Left ventricle myocardium inferior (tissue), 1 donor: Measurements from ENCODE around the gene CEACAM1. TPM values are rescaled to one million over a fixed set of nuclear protein-coding genes. Genes with fewer than 3 reads are reported as not detected.
A peak's percentile ranks its signal among the peaks of the same experiment; 100 is the strongest.
"Not testable (repeated sequence)": the region's sequence is repeated elsewhere in the genome, so short reads cannot be mapped to it uniquely, and the experiment has no call there.

Experiments
- DNase-seq: peaks from one replicate; pipeline ENCODE4 v3.0.0-alpha.2; 2020
- H3K27ac ChIP-seq: fragments of 200-600 bp; replicated peaks from 2 replicates; pipeline ENCODE4 v1.8.0; 2021
- H3K27me3 ChIP-seq: fragments of 200-600 bp; 2 replicates; pipeline ENCODE4 v1.8.0; 2021; ENCODE audit warnings: low read depth
- H3K36me3 ChIP-seq: fragments of 200-600 bp; 2 replicates; pipeline ENCODE4 v1.8.0; 2021
- H3K4me1 ChIP-seq: fragments of 200-600 bp; 2 replicates; pipeline ENCODE4 v1.8.0; 2021
- H3K4me3 ChIP-seq: fragments of 200-600 bp; 2 replicates; pipeline ENCODE4 v1.8.0; 2021; ENCODE audit warnings: mild to moderate bottlenecking, moderate library complexity
- H3K9me3 ChIP-seq: fragments of 200-600 bp; replicated peaks from 2 replicates; pipeline ENCODE4 v1.8.0; 2021
- intact Hi-C: fragments of 100-400 bp; cut with micrococcal nuclease; formaldehyde crosslinking; loops from one replicate; pipeline ENCODE4 v1.11.0; 2022
- total RNA-seq: library from RNA; stranded (reverse); fragmentation: NEBNext Ultra II Directional; extraction: Animal tissue kit (Norgen Biotek cat#: 25700); gene quantifications from one replicate; pipeline ENCODE4 v1.2.1, GENCODE V29; 2021
- TF ChIP-seq, protein P1 (sequence below): fragments of 200-600 bp; IDR thresholded peaks from 2 replicates; pipeline ENCODE4 v1.8.0; 2021; ENCODE audit warnings: antibody characterized with exemption, mild to moderate bottlenecking, borderline replicate concordance
- donor health status: DM: no; HTN: yes; CAD: no; lungs with severe emphysema.

CEACAM1 gene
- total RNA-seq, 1 donor from 2014 or later: 3.4 TPM

DNA sequence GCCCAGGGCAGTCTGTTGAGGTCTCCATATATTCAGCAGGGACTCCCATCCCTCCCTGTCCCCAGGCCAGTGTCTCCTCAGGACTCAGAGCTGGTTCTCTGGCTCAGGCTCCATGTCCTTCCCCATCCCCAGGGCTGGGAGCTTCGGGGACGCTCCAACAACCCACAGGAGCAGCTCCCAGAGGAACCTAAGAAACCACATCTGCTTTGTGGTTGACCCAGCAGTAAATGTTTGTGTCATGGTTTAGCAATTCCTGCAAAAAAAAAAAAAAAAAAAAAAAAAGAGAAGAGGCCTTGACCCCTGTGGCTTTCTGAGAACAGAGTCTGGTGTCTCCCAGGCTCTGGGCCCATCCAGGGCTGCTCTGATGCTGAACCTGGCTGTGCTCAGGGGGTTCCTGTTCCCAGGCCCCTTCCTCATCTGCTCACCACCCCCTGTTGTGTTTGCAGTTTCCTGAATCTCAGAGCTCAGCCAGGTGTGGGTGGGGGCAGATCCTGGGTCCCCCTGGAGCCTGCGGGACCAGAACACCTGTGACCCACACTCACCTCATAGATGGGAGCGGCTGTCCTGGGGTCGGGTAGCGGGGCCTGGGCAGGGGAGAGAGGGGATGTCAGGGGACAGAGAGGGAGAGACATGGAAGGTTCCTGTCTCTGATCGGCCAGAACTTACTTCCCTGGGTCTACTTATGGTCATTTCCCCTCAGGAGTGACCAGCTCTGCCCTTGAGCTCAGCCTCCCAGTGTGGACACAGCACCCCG, 25.2 kb upstream of the CEACAM1 start:
- peak; percentile 30 for DNase-seq
- TF ChIP-seq, protein P1, sequence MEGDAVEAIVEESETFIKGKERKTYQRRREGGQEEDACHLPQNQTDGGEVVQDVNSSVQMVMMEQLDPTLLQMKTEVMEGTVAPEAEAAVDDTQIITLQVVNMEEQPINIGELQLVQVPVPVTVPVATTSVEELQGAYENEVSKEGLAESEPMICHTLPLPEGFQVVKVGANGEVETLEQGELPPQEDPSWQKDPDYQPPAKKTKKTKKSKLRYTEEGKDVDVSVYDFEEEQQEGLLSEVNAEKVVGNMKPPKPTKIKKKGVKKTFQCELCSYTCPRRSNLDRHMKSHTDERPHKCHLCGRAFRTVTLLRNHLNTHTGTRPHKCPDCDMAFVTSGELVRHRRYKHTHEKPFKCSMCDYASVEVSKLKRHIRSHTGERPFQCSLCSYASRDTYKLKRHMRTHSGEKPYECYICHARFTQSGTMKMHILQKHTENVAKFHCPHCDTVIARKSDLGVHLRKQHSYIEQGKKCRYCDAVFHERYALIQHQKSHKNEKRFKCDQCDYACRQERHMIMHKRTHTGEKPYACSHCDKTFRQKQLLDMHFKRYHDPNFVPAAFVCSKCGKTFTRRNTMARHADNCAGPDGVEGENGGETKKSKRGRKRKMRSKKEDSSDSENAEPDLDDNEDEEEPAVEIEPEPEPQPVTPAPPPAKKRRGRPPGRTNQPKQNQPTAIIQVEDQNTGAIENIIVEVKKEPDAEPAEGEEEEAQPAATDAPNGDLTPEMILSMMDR: no peak
- no peak overlapping the region for H3K27ac ChIP-seq

DNA sequence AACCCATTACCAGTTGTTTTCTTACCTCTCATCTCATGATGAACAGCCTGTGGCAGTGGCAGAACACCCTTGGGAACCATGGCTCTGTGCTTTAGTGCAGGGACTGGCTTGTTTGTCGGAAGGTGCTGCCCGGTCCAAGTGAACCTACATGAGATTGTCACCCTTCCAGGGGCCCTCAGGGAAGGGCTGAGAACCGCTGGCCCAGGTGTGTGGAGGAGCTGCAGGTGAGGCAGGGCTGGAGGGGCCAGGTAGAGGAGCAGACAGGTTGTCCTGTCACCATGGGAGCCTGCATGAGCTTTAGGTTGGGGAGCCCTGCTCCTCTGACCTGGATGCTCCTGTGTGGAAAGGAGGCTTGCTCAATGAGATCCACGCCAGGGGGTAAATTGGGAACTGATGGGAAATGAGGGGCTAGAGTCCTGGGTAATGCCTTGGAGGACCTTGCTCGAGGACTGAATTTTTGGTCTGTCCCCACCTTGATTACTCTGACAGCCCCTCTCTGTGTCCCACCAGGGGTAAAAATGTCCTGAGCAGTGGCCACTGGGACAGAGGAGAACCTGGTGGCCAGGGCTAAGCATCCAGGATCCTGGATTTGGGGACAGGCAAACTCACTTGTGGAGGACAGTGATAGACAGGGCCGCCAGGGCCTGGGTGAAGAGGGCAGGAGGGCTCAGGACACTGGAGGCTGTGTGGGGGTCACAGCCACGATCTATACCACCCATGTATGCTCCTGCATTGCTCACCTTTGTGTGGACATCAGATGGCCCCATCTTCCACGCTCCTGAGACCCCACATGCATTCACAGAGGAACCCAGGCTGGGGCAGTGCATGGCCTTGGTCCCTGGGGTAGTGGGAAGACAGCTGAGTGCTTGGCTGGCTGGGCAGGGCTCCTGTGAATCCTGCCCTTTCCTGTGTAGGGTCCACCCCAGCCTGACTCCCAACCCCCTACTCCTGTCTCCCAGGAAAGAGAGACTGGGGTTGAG, 24.1 kb upstream of the CEACAM1 start:
- Histone ChIP-seq H3K9me3 (no peaks in the 10 kb centered on the region), H3K36me3 (no peaks in the 10 kb centered on the region), H3K4me1 (no peaks in the 10 kb centered on the region), H3K27ac (no peak overlapping the region), H3K4me3 (no peak overlapping the region), H3K27me3 (peaks cover 3% of the 10 kb centered on the region)
- TF ChIP-seq, protein P1: no peak
- intact Hi-C loops: no loop called here
- DNase-seq: no peak

More for the DNA sequence above, 25.2 kb upstream of the CEACAM1 start:
- H3K9me3 ChIP-seq: no peaks in the 10 kb centered on the region
- no peaks in the 10 kb centered on the region for H3K36me3 ChIP-seq
- intact Hi-C loops: no loop called here
- H3K27me3 ChIP-seq: no peaks in the 10 kb centered on the region
- H3K4me1 ChIP-seq: no peaks in the 10 kb centered on the region
- H3K4me3 ChIP-seq: no peak overlapping the region

DNA sequence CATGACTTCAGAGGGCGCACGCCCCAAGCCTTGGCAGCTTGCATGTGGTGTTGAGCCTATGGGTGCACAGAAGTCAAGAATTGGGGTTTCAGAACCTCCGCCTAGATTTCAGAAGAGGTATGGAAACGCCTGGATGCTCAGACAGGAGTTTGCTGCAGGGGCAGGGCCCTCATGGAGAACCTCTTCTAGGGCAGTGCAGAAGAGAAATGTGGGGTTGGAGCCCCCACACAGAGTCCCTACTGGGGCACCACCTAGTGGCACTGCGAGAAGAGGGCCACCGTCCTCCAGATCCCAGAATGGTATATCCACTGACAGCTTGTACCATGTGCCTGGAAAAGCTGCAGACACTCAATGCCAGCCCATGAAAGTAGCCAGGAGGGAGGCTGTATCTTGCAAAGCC, 22.2 kb upstream of the CEACAM1 start:
- H3K9me3 ChIP-seq, H3K27me3 ChIP-seq, H3K4me3 ChIP-seq, H3K27ac ChIP-seq, H3K4me1 ChIP-seq, DNase-seq, H3K36me3 ChIP-seq, intact Hi-C loops: not testable (repeated sequence)

DNA sequence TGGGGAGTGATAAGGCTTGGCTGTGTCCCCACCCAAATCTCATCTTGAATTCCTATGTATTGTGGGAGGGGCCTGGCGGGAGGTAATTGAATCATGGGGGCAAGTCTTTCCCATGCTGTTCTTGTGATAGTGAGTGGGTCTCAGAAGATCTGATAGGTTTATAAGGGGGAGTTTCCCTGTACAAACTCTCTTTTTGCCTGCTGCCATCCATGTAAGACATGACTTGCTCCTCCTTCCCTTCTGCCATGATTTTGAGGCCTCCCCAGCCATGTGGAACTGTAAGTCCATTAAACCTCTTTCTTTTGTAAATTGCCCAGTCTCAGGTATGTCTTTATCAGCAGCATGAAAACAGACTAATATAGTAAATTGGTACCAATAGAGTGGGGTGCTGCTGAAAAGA, 20.8 kb upstream of the CEACAM1 start:
- intact Hi-C loops, H3K27me3 ChIP-seq, H3K4me1 ChIP-seq, DNase-seq, H3K9me3 ChIP-seq, H3K36me3 ChIP-seq, H3K4me3 ChIP-seq, H3K27ac ChIP-seq: not testable (repeated sequence)

DNA sequence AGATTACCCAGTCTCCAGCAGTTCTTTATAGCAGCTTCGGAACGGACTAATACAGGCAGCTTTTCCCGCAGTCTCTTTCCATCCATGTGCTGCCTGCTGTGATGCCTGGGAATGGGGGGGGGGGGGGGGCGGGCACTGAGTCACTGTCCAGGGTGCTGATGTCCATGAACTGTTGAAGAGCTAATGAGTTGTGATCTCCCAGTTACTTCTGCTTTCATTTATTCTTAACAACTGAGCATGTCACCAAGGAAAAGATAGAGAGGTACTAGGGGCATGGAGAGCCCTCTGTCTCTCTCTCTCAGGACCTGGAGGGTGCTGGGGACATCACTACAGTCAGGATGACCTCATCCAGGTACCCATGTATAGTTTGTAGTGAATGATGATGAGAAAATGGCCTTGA, 20.3 kb upstream of the CEACAM1 start:
- Histone ChIP-seq H3K4me1 (no peaks in the 10 kb centered on the region), H3K9me3 (no peaks in the 10 kb centered on the region), H3K27me3 (peaks cover 4% of the 10 kb centered on the region), H3K36me3 (no peaks in the 10 kb centered on the region), H3K4me3 (no peak overlapping the region), H3K27ac (no peak overlapping the region)
- intact Hi-C loops: no loop called here
- TF ChIP-seq, protein P1: no peak
- no peak for DNase-seq

DNA sequence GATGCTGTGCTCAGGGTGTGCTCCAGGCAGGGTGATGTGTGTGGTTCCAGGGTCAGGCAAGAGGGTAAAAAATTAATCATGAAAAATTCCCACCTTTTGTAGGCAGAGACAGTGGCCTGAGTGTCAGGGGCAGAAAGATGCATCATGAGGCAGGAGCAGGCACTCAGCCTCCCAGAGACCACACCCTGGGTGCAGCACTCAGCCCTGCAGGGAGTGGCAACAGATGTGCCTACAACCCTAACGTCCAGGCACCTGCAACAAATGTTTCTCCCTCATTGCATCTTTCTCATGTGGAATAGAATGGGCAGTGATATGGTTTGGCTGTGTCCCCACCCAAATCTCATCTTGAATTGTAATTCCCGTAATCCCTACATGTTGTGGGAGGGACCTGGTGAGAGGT, 19.6 kb upstream of the CEACAM1 start:
- H3K27ac ChIP-seq: no peak overlapping the region
- peaks cover 9% of the 10 kb centered on the region for H3K27me3 ChIP-seq
- intact Hi-C loops: no loop called here
- H3K4me1 ChIP-seq: no peaks in the 10 kb centered on the region
- no peak overlapping the region for H3K4me3 ChIP-seq
- DNase-seq: no peak
- no peaks in the 10 kb centered on the region for H3K9me3 ChIP-seq
- TF ChIP-seq, protein P1: no peak
- H3K36me3 ChIP-seq: no peaks in the 10 kb centered on the region
